Measurements from ENCODE around the gene CDH8. TPM values are rescaled to one million over a fixed set of nuclear protein-coding genes. Genes with fewer than 3 reads are reported as not detected.
"Not testable (repeated sequence)": the region's sequence is repeated elsewhere in the genome, so short reads cannot be mapped to it uniquely, and the experiment has no call there.

CDH8 gene
- polyA plus RNA-seq, 2 of the 4 experiments (the other 2 are of a cell fraction): 0.23 to 0.94 TPM

- FAIRE-seq (no peak), DNase-seq (ENCODE audit: low read depth in 1 of 2, low spot score in 1 of 2) (no peak), ATAC-seq (no peak)
- Histone ChIP-seq H3K27ac (no peak overlapping the region), H3K4me2 (no peak overlapping the region), H3K4me1 (no peaks in the 10 kb centered on the region), H3K9me3 (no peaks in the 10 kb centered on the region), H3K4me3 (no peak overlapping the region)
- CTCF ChIA-PET: no interaction called here
- POLR2A ChIA-PET: no interaction called here
- no peak for TF ChIP-seq EP300 (IDR thresholded peaks at IDR 0.05)
- TF ChIP-seq CEBPB (IDR thresholded peaks at IDR 0.05): no peak
- no peak for TF ChIP-seq HEYL (CRISPR knock-in tag; IDR thresholded peaks at IDR 0.05)
- TF ChIP-seq FOSB (CRISPR knock-in tag; IDR thresholded peaks at IDR 0.05): no peak
- no peak for TF ChIP-seq RCOR1 (IDR thresholded peaks at IDR 0.05; ENCODE audit: low read depth, low read length)
- TF ChIP-seq, protein P1, sequence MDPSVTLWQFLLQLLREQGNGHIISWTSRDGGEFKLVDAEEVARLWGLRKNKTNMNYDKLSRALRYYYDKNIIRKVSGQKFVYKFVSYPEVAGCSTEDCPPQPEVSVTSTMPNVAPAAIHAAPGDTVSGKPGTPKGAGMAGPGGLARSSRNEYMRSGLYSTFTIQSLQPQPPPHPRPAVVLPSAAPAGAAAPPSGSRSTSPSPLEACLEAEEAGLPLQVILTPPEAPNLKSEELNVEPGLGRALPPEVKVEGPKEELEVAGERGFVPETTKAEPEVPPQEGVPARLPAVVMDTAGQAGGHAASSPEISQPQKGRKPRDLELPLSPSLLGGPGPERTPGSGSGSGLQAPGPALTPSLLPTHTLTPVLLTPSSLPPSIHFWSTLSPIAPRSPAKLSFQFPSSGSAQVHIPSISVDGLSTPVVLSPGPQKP (IDR thresholded peaks at IDR 0.05; ENCODE audit: low read depth, low read length): no peak
- TF ChIP-seq CTCF (IDR thresholded peaks at IDR 0.05): no peak
- TF ChIP-seq, protein P2, sequence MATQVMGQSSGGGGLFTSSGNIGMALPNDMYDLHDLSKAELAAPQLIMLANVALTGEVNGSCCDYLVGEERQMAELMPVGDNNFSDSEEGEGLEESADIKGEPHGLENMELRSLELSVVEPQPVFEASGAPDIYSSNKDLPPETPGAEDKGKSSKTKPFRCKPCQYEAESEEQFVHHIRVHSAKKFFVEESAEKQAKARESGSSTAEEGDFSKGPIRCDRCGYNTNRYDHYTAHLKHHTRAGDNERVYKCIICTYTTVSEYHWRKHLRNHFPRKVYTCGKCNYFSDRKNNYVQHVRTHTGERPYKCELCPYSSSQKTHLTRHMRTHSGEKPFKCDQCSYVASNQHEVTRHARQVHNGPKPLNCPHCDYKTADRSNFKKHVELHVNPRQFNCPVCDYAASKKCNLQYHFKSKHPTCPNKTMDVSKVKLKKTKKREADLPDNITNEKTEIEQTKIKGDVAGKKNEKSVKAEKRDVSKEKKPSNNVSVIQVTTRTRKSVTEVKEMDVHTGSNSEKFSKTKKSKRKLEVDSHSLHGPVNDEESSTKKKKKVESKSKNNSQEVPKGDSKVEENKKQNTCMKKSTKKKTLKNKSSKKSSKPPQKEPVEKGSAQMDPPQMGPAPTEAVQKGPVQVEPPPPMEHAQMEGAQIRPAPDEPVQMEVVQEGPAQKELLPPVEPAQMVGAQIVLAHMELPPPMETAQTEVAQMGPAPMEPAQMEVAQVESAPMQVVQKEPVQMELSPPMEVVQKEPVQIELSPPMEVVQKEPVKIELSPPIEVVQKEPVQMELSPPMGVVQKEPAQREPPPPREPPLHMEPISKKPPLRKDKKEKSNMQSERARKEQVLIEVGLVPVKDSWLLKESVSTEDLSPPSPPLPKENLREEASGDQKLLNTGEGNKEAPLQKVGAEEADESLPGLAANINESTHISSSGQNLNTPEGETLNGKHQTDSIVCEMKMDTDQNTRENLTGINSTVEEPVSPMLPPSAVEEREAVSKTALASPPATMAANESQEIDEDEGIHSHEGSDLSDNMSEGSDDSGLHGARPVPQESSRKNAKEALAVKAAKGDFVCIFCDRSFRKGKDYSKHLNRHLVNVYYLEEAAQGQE (IDR thresholded peaks at IDR 0.05): no peak
- no peak for TF ChIP-seq CBX8 (IDR thresholded peaks at IDR 0.05)
- TF ChIP-seq GATA3 (IDR thresholded peaks at IDR 0.05; ENCODE audit: borderline replicate concordance): no peak
- no peak for TF ChIP-seq RNF2 (IDR thresholded peaks at IDR 0.05; ENCODE audit: borderline replicate concordance, low read depth)
- no peak for TF ChIP-seq TFCP2L1 (CRISPR knock-in tag; IDR thresholded peaks at IDR 0.05)
- TF ChIP-seq BCL3 (IDR thresholded peaks at IDR 0.05): no peak
Measured at GRCh38 chr16:61812251-61812650, 224.0 kb downstream of the CDH8 start.

GRCh38 chr16:61807551-61807950 lies 228.7 kb downstream of the CDH8 start:
- ATAC-seq: no peak
- Histone ChIP-seq H3K4me2 (no peak overlapping the region), H3K4me3 (no peak overlapping the region), H3K4me1 (no peaks in the 10 kb centered on the region), H3K9me3 (no peaks in the 10 kb centered on the region), H3K27ac (no peak overlapping the region)
- TF ChIP-seq FOSB (CRISPR knock-in tag; IDR thresholded peaks at IDR 0.05): no peak
- no peak for TF ChIP-seq KDM1A (IDR thresholded peaks at IDR 0.05; ENCODE audit: low read depth)
- TF ChIP-seq KDM5A (IDR thresholded peaks at IDR 0.05): no peak
- no peak for TF ChIP-seq CHD4 (IDR thresholded peaks at IDR 0.05; ENCODE audit: borderline replicate concordance)
- no peak for TF ChIP-seq RARB (CRISPR knock-in tag; IDR thresholded peaks at IDR 0.05)
- TF ChIP-seq RAD21 (conservative IDR thresholded peaks at IDR 0.05 in 1 of 2, IDR thresholded peaks at IDR 0.05 in 1 of 2): no peak
- TF ChIP-seq RFX5 (IDR thresholded peaks at IDR 0.05): no peak
- FAIRE-seq: no peak
- ChIA-PET POLR2A (no interaction called here), CTCF (no interaction called here)
- WGBS (ENCODE audit: missing lambda C conversion rate): 66% methylated on average over 3 of the region's 3 CpGs
- DNase-seq (ENCODE audit: low read depth in 1 of 2, low spot score in 1 of 2): no peak

GRCh38 chr16:61801217-61801616 lies 235.0 kb downstream of the CDH8 start:
- DNase-seq (ENCODE audit: low read depth in 1 of 2, low spot score in 1 of 2); CTCF ChIA-PET; H3K4me3 ChIP-seq; H3K4me1 ChIP-seq; H3K27ac ChIP-seq; ATAC-seq; H3K9me3 ChIP-seq; FAIRE-seq; H3K4me2 ChIP-seq; POLR2A ChIA-PET: not testable (repeated sequence)
- 85% methylated on average over 7 of the region's 10 CpGs for WGBS (ENCODE audit: missing lambda C conversion rate)
